Neutrophil (primary cell): ENCODE data around the gene HMGN4.

ENCODE experiments used
- H3K27ac ChIP-seq: fragments of 200-600 bp; sonication (generic); 2 replicates; pipeline ENCODE4 v1.5.1; 2016; ENCODE audit warnings: mild to moderate bottlenecking, moderate library complexity
- H3K27me3 ChIP-seq: fragments of 200-600 bp; sonication (generic); 2 replicates; pipeline ENCODE4 v1.6.0; 2016; ENCODE audit warnings: mild to moderate bottlenecking
- H3K36me3 ChIP-seq: fragments of 200-600 bp; sonication (generic); 2 replicates; pipeline ENCODE4 v1.5.1; 2017
- H3K4me1 ChIP-seq, 2 experiments: fragments of 200-600 bp in 1 of 2; sonication (generic) in 1 of 2; 1 replicate in 1 of 2; 2 replicates in 1 of 2; pipeline versions ENCODE4 v1.5.1 to v1.6.1; 2013 to 2016; ENCODE audit warnings: low read depth in 1 of 2, low read length in 1 of 2, mild to moderate bottlenecking in 1 of 2, moderate library complexity in 1 of 2; ENCODE audit not compliant: control insufficient read depth in 1 of 2, insufficient read depth in 1 of 2
- H3K4me3 ChIP-seq, 2 experiments: fragments of 200-600 bp in 1 of 2; sonication (generic) in 1 of 2; 1 replicate in 1 of 2; 2 replicates in 1 of 2; pipeline ENCODE4 v1.5.1; 2013 to 2016; ENCODE audit warnings: low read depth in 1 of 2, low read length in 1 of 2, mild to moderate bottlenecking in 1 of 2, moderate library complexity in 1 of 2
- H3K9me3 ChIP-seq: fragments of 200-600 bp; sonication (generic); 2 replicates; pipeline ENCODE4 v1.5.1; 2016
- TF ChIP-seq, protein P1 (sequence below): fragments of 200-600 bp; sonication (generic); IDR thresholded peaks from 2 replicates; pipeline ENCODE4 v1.5.1; 2016; ENCODE audit warnings: antibody characterized with exemption

The HMGN4 gene

DNA sequence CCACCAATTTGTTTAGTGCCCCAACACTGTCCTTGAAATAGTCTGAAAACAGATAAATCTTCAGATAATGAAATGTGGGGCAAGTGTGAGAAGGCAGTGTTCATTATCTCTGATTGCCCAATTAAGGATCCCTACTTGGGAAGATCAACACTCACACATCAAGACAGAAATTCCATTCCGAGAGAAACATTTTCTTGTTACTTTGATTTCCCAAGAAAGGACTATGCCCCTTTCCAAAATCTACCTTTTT is 16.2 kb downstream of the HMGN4 start:
- Histone ChIP-seq H3K27ac (no peak overlapping the region), H3K36me3 (no peaks in the 10 kb centered on the region), H3K4me1 (peaks cover 35 to 36% of the 10 kb centered on the region in 2 experiments), H3K4me3 (peak overlapping the region; percentile 11 to 38), H3K27me3 (peaks cover 52% of the 10 kb centered on the region), H3K9me3 (no peaks in the 10 kb centered on the region)
- TF ChIP-seq, protein P1, sequence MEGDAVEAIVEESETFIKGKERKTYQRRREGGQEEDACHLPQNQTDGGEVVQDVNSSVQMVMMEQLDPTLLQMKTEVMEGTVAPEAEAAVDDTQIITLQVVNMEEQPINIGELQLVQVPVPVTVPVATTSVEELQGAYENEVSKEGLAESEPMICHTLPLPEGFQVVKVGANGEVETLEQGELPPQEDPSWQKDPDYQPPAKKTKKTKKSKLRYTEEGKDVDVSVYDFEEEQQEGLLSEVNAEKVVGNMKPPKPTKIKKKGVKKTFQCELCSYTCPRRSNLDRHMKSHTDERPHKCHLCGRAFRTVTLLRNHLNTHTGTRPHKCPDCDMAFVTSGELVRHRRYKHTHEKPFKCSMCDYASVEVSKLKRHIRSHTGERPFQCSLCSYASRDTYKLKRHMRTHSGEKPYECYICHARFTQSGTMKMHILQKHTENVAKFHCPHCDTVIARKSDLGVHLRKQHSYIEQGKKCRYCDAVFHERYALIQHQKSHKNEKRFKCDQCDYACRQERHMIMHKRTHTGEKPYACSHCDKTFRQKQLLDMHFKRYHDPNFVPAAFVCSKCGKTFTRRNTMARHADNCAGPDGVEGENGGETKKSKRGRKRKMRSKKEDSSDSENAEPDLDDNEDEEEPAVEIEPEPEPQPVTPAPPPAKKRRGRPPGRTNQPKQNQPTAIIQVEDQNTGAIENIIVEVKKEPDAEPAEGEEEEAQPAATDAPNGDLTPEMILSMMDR, result no peak

DNA sequence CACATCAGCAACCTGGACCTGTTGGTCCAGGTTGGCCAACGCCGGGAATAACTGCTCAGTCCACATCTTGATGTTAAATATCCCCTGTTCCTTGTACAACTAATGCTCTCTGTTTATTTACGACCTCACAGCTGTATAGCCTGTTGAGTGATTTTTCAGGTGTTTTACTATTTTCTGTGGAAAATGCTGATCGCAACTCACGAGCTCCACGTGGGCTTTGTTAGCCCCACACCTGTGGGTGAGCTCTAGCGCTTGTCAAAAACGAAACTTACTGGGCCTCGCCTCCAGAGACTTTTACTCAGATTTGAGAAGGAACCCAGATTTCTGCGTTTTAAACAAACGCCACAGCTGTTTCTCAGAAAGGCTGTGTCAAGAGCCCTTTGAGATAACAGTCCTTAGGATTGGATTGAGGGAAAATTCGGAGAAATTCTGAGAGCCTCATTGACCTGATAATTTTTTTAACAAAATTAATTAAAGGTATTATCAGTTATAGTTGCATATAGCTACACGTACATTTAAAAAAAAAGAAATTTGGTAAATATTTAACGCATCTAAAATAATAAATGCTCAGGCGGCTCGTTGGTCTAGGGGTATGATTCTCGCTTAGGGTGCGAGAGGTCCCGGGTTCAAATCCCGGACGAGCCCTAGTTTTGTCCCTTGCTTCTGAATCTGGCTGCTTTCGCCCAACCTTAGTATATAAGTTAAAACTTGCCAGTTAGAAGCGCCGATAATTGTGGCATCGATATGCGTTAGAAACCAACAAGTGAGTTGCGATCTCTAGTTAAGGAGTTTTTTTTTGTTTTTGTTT is 16.7 kb downstream of the HMGN4 start:
- Histone ChIP-seq H3K27me3 (peaks cover 52% of the 10 kb centered on the region), H3K4me1 (peaks cover 34% of the 10 kb centered on the region in 2 experiments), H3K36me3 (no peaks in the 10 kb centered on the region), H3K9me3 (no peaks in the 10 kb centered on the region), H3K27ac (no peak overlapping the region), H3K4me3 (peak overlapping the region; percentile 11 to 38)
- TF ChIP-seq, protein P1, result no peak

DNA sequence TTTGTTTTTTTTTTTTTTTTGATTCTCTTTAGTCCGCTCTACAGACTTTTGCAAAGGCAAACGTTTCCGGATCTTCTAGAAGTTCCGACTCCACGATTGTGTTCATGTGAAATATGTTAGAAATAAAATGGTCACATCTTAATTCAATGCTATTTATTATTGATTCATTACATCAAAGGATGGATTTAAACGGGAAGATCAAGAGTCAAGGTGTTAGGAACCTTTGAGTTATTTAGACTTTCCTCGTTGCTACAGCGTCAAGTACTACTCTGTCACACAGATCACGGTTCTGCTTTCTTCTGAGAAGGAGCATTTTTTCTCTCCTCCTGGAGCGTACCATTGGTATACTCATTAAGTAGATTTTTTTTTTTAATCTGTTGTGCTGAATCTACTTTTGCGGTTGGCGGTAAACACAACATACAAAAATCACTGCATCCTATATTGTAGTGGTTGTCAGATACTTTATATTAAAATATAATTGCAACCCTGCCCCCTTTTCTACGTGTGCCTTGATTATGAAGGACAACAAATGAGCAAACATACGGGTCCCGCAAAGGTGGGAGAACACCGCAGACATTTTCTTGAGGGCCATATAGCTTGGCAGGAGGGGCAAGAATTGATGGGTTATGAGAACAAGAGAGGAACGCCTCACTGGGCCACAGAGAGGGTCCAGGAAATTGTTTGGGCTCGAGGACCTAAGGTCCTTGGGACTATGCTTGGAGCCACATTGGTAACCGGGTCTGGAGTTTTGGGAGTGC is 17.5 kb downstream of the HMGN4 start:
- H3K36me3 ChIP-seq, result no peaks in the 10 kb centered on the region
- H3K27ac ChIP-seq, result no peak overlapping the region
- H3K4me1 ChIP-seq, result peaks cover 26% of the 10 kb centered on the region in 2 experiments
- H3K4me3 ChIP-seq, result peak overlapping the region in 1 of 2 experiments; percentile 38
- TF ChIP-seq, protein P1, result no peak
- H3K9me3 ChIP-seq, result no peaks in the 10 kb centered on the region
- H3K27me3 ChIP-seq, result peaks cover 49% of the 10 kb centered on the region

DNA sequence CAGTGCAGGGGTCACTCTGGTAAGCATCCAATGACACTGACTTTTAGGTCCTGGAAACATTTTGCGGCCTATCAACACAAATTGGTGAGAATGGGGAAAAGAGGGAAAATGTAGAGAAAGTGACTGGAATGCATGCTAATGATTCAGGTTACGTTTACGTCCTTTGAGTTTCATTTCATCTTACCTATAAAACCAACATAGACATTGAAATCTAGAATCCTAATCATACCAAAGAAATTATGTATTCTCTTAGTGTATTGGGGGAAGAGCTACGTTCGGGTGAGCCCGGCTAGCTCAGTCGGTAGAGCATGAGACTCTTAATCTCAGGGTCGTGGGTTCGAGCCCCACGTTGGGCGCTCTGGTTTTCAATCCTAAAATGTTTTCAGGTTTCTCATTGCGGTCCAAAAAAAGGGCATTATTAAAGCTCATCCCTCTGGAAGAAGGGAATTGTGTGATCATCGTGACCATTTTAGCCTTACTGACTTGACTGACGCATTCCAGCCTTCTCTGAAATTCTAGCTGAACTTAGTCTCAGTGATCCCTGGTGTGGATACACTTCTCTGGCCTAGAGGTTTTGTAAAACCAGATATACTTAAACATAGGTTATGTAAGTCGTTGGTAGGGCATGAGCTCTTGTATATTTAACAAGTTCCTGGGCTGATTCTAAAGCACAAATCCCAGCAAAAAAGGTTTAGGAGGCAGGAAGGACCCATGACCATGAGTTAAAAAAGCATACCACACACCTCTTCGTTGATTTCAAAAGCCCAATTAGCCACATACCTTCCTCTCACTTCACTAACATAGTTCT is 18.3 kb downstream of the HMGN4 start:
- TF ChIP-seq, protein P1, result no peak
- H3K4me3 ChIP-seq, result no peak overlapping the region
- H3K27me3 ChIP-seq, result peaks cover 47% of the 10 kb centered on the region
- H3K27ac ChIP-seq, result no peak overlapping the region
- H3K9me3 ChIP-seq, result no peaks in the 10 kb centered on the region
- peaks cover 24 to 25% of the 10 kb centered on the region in 2 experiments for H3K4me1 ChIP-seq
- H3K36me3 ChIP-seq, result no peaks in the 10 kb centered on the region

DNA sequence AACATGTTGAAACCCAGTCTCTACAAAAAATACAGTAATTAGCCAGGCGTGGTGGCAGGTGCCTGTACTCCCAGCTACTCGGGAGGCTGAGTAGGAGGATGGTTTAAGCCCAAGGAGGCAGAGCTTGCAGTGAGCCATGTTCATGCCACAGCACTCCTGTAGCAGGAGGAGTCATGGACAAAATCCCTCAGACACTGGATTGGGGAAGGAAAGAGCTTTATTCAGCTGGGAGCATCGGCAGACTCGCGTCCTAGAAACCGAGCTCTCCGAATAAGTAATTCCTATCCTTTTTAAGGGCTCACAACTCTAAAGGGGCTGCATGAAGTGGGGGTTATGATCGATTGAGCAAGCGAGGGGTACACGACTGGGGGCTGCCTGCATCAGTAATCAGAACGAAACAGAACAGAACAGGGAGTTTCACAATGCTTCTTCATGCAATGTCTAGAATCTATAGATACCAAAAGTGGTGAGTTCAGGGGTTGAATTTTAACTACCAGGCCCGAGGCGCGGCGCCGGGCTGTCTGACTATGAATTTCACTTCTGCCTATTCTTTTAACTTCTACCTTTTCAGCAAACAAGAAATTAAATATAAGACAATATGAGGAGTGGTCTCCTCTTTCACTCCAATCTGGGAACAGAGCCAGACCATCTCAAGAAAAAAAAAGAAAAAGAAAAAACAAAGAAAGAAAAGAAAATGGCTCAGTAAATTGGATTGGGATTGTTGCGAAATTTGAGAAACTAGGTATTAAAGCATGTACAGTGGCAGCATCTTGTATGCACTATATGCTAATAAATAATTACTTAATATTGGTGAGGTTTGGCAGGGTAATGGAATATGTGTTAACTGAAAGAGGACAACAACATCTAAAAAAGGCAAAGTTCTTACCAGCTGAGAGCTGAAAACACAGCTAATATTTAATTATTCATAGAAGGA is 23.6 kb downstream of the HMGN4 start:
- no peaks in the 10 kb centered on the region for H3K36me3 ChIP-seq

More for the DNA sequence above, 23.6 kb downstream of the HMGN4 start:
- Histone ChIP-seq H3K4me1 (no peaks in the 10 kb centered on the region), H3K9me3 (no peaks in the 10 kb centered on the region), H3K4me3 (no peak overlapping the region), H3K27ac (no peak overlapping the region), H3K27me3 (peaks cover 3% of the 10 kb centered on the region)
- TF ChIP-seq, protein P1, result no peak
